ENCODE data around the gene NBDY.
"Not testable (repeated sequence)": the region's sequence is repeated elsewhere in the genome, so short reads cannot be mapped to it uniquely, and the experiment has no call there.

Gene NBDY

GRCh38 chrX:56729152-56729850 is at the start of gene NBDY:
Gene NBDY, plus strand, starts transcription at chrX:56729243. Its CDS starts 111 bp downstream, at chrX:56729354.
- DNase-seq: peak; percentile 14

- not testable (repeated sequence) for DNase-seq
Measured at GRCh38 chrX:56704530-56704929, 24.5 kb upstream of the NBDY start.

GRCh38 chrX:56726605-56727004 is 2.4 kb upstream of the NBDY start:
- peak; percentile 2 for DNase-seq

- DNase-seq: no peak
Measured at GRCh38 chrX:56727531-56727930, 1.5 kb upstream of the NBDY start.

- no peak for DNase-seq
Measured at GRCh38 chrX:56728321-56728720, 722 bp upstream of the NBDY start.

- DNase-seq: peak; percentile 1
Measured at GRCh38 chrX:56728752-56729151, 291 bp upstream of the NBDY start.

GRCh38 chrX:56733459-56734046 is 4.5 kb downstream of the NBDY start:
- peak; percentile 27 for DNase-seq

- DNase-seq: no peak
Measured at GRCh38 chrX:56736219-56736618, 7.2 kb downstream of the NBDY start.

- DNase-seq: no peak
Measured at GRCh38 chrX:56738670-56739069, 9.6 kb downstream of the NBDY start.

- DNase-seq: no peak
Measured at GRCh38 chrX:56744996-56745395, 16.0 kb downstream of the NBDY start.

- no peak for DNase-seq
Measured at GRCh38 chrX:56746996-56747395, 18.0 kb downstream of the NBDY start.

GRCh38 chrX:56751071-56751470 is 22.0 kb downstream of the NBDY start:
- DNase-seq: no peak

- DNase-seq: no peak
Measured at GRCh38 chrX:56757327-56757726, 28.3 kb downstream of the NBDY start.

- no peak for DNase-seq
Measured at GRCh38 chrX:56758456-56758855, 29.4 kb downstream of the NBDY start.

- no peak for DNase-seq
Measured at GRCh38 chrX:56759736-56760409, 30.8 kb downstream of the NBDY start.

GRCh38 chrX:56760410-56761124 is 31.5 kb downstream of the NBDY start:
- DNase-seq: not testable (repeated sequence)

GRCh38 chrX:56761167-56761566 is 32.1 kb downstream of the NBDY start:
- no peak for DNase-seq

GRCh38 chrX:56762220-56762619 is 33.2 kb downstream of the NBDY start:
- no peak for DNase-seq

- no peak for DNase-seq
Measured at GRCh38 chrX:56762707-56763555, 33.9 kb downstream of the NBDY start.

- DNase-seq: no peak
Measured at GRCh38 chrX:56763556-56764152, 34.6 kb downstream of the NBDY start.

- DNase-seq: peak; percentile 65
Measured at GRCh38 chrX:56764153-56764974, 35.3 kb downstream of the NBDY start.

Measured in stimulated activated CD4-positive, alpha-beta T cell treated with anti-CD3 and anti-CD28 coated beads, Interleukin-1b, Interleukin-23, amount 100 ng/mL, for 48 hours (primary cell).